Adipose tissue (tissue), 3 donors: ENCODE data around the gene RPUSD1. TPM values are rescaled to one million over a fixed set of nuclear protein-coding genes. Genes with fewer than 3 reads are reported as not detected.
"Not testable (repeated sequence)": the region's sequence is repeated elsewhere in the genome, so short reads cannot be mapped to it uniquely, and the experiment has no call there.

ENCODE experiments used
- H3K27ac ChIP-seq: one replicate; pipeline ENCODE4 v1.5.1; 2013; ENCODE audit warnings: low read depth, low read length
- WGBS, 3 donors: extraction: QIAGEN DNeasy Blood & Tissue Kit; methylation state at CpG; one replicate each; pipeline ENCODE4 v1.1.7; 2013; 5-methylcytosine and 5-hydroxymethylcytosine counted together
- polyA plus RNA-seq, 3 donors: library from polyadenylated mRNA; stranded (reverse); fragments of 200-250 nt; gene quantifications; one replicate each; pipeline ENCODE4 v1.2.3, GENCODE V29; 2013
- donor health status: healthy with polysubstance abuse.
- donor health status: Bipolar disorder and iron deficiency.
- donor health status: healthy.

RPUSD1 gene, protein sequence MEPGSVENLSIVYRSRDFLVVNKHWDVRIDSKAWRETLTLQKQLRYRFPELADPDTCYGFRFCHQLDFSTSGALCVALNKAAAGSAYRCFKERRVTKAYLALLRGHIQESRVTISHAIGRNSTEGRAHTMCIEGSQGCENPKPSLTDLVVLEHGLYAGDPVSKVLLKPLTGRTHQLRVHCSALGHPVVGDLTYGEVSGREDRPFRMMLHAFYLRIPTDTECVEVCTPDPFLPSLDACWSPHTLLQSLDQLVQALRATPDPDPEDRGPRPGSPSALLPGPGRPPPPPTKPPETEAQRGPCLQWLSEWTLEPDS
- polyA plus RNA-seq: 10 to 100 TPM; 10.5 to 16.7 (median 10.8) TPM

DNA sequence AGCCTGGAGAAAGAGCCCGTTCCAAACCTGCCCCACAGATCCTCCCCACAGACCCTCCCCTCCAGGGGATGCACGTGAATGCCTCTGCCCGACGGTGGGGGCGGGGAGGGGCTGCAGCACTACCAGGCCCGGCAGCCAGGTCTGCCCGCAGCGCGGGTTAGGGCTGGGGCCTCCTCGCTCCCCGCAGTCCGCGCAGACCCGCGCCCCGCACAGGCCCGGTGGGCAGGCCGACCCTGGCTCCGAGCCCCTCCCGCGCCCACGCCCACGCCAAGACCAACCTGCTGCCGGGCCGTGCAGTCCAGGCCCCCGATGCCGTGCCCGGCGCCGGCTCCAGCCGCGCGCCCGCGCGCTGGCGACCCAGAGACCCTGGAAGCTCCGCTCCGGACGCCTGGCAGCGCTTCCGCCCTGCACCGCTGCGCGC, at the start of gene RPUSD1:
TSS of gene RPUSD1 (minus strand) at position 404 of the 421 bp plus-strand sequence. CDS start 644 bp downstream, outside the sequence.
- WGBS, 3 donors: 0% methylated on average over 23 to 42 of the region's 45 CpGs
- H3K27ac ChIP-seq: no peak within 1 kb of the TSS

DNA sequence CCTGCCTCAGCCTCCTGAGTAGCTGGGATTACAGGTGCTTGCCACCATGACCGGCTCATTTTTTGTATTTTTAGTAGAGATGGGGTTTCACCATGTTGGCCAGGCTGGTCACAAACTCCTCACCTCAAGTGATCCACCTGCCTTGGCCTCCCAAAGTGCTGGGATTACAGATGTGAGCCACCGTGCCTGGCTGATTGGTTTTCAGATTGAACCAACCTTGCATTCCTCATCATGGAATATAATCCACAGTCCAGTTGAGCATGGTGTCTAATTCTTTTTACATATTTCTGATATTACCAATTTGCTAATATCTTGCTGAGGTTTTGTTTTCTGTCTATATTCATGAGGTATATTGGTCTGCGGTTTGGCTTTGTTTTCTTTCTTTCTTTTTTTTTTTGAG, 48.6 kb upstream of the RPUSD1 start:
- WGBS, 3 donors: 91 to 92% (median 92%) methylated on average over 3 of the region's 3 CpGs

DNA sequence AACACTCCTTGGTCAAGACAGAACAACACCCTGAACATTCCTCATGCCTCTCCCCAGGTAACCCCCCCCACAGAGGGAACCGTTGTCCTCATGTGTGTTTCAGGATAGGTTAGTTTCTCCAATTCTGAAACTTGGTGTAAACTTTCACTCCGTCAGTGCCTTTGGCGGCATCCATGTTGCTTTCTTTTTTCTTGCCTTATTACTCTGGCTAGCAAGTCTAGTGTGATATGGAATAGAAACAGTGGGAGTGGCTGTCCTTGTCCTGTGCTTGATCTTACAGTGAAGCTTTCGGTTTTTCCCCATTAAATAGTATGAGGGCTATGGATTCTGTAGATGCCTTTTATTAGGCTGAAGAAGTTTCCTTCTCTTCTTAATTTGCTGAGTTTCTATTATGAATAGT, 48.0 kb upstream of the RPUSD1 start:
- no peak overlapping the region for H3K27ac ChIP-seq
- WGBS, 3 donors: 84 to 93% (median 89%) methylated on average over 4 of the region's 4 CpGs

More for the DNA sequence above, 48.6 kb upstream of the RPUSD1 start:
- H3K27ac ChIP-seq: not testable (repeated sequence)

DNA sequence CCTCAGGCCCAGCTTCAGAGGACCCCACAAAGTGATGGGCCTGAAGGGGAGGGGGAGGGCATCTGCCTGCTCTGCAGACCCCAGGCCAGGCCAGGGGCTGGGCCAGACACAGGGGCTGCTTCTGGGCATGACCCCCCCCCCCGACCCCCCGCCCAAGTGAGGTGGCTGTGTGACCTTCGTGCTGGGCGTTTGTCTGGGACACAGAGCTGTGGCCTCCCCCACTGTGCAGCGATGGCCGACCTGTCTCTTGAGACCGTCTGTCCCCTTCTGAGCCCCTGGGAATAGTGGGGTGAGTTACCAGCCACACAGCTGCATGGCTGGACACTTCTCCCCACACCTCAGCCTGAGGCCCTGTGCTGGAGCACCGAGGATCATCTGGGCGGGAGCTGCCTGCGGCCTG, 47.2 kb upstream of the RPUSD1 start:
- 88 to 91% (median 90%) methylated on average over 8 to 10 of the region's 10 CpGs for WGBS, 3 donors
- no peak overlapping the region for H3K27ac ChIP-seq

DNA sequence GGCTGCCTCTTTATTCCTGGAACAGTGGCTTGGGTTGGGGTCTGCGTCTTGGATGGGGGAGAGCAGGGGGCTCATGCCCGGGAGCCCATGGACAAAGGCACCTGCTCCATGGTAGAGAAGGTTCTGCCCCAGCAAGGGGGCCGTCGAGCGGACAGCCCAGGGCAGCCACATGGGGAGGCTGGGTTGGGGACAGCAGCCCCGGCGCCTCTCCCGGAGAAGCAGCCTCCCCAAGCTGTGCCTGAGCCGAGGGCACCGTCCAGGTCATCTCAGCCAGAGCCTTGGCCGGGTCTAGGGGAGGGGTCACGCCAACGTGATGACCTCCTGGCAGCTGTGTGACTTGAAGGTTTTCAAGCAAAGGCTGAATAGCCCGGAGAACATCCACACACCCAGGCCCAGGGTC, 45.2 kb upstream of the RPUSD1 start:
- WGBS, 3 donors: 82 to 87% (median 85%) methylated on average over 14 of the region's 14 CpGs
- no peak overlapping the region for H3K27ac ChIP-seq

DNA sequence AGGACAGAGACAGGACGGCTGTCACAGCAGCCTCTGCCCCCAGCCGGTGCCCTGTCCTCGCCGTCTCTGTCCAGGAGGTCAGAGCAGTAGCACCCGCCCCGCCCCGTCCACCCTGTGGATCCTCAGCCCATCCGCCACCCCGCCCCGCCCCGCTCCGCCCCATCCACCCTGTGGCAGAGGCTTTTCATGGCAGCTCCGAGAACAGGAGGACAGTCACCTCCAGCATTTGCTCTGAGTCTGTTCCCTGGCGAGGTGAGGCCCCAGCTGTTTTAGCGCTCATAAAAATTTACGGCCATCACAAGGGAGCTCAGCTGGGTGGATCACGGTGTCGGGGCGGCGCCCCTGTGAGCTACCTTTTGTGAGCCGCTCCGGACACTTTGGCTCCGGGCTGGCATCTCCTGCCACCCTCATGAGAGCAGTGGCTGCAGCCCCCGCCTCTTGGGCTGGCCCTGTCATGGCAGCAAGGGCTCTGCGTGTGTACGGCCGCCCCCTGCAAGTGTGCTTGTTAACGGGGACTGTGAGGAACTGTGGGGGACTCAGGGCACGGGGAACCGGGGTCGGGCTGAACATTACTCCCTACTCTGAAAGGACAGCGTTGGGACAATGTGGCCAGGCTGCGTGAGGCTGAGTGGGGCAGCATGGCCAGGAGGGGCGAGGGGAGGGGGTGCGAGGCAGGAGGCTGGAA, 44.6 kb upstream of the RPUSD1 start:
- 62 to 84% (median 83%) methylated on average over 35 of the region's 35 CpGs for WGBS, 3 donors
- H3K27ac ChIP-seq: no peak overlapping the region

DNA sequence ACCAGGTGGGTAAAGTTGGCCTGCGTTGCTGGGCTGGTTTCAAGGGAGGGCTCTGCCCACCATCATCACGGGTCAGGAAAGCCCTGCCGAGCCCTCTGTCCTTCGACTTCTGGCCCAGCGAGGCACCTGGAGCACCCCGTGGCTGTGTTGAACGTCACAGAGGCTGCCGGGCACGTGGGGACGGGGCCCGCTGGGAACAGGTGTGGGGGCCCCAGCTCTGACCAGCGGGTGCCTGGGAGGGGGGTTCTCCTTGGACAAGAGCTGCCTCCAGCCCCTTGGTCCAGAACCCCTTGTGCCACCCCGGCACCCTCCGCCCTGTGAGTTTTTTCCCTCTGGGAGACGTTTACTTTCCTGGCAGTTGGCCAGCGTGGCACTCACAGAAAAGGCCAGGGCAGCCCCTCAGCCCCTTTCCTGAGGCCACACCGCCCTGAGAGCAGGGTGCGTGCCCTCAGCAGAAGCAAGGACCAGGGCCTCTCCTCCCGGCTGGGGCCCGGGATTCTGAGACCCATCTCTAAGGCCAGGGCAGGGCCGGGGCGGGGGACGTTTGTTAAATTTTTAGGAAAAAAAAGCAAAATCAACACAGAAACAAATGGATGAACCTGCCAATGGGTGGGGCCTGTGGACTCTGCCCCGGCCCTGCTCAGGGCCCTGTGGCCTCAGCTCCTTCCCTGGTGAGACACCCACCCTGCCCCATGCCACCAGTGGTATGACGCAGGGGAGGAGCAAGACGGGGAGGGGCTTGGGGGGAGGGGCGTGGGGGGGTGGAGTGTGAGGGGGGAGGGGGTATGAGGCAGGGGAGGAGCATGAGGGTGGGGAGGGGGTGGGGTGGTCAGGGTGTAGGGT, 43.6 kb upstream of the RPUSD1 start:
- WGBS, 3 donors: 54 to 69% (median 68%) methylated on average over 22 to 27 of the region's 27 CpGs
- H3K27ac ChIP-seq: no peak overlapping the region

DNA sequence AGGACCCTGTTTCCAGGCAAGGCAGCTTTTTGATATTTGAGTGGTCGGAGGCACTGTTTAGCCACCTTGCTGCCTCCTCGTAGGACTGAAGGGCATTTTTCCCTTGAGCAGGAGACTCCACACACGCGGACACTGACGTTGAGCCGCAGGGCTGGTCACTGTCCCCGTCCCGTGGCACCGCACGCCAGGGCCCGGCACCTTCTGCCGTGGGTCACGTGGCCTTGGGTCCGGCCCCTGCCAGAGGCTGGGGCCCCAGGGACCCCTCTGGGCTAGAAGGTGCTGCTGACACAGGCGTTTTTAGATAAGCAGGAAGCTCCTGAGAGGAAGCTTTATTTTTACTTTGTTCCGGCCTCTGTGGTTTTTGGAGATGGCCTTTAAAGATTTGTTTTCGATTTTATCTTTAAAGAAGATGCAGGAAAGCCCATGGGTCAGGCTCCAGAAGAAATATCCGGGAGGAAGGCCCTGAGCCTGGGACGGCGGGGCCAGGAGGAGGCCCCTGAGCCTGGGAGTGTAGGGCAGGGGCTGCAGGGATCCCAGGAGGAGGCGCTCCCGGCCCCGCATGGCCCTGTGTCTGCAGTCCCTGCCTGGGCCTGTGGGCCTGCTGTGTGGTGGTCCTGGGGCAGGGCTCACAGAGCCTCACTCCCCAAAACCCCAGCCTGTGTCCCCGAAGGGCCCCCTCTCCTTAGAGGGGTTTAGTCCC, 42.8 kb upstream of the RPUSD1 start:
- 39 to 63% (median 45%) methylated on average over 24 of the region's 24 CpGs for WGBS, 3 donors
- H3K27ac ChIP-seq: no peak overlapping the region

DNA sequence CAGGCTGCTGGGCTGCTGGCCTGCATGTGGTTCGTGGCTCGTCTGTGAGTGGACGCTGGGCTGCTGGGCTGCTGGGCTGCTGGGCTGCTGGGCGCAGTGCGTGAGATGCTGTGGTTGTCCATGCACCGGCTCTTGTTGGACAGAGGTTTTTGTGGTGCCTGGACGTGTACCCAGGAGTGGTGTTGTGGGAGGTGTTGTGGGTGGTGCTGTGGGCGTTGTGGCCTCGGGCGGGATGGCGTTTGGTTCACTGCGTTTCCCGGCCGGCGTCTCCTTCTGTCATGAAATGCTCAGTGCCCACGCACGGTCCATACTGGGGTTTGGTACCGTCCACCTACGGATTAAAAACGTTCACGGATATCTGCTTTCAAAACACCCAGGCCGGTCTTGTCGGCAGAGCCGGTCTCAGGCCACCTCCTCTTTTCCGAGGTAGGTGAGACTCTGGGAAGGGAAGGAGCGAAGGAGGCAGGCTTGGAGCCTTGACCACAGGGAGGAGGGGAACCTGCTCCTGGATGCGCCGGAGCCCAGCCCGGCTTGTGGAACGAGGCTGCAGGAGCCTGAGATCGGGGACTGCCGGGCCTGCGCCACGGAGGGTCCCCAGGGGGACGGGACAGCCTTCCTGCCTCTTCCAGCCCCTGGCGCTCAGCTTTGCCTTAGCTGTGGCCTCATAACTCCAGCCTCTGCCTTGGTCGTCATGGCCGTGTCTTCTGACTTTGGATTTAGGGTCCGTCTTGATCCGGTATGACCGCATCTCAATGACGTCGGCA, 42.1 kb upstream of the RPUSD1 start:
- 79 to 84% (median 83%) methylated on average over 43 of the region's 43 CpGs for WGBS, 3 donors
- H3K27ac ChIP-seq: no peak overlapping the region

DNA sequence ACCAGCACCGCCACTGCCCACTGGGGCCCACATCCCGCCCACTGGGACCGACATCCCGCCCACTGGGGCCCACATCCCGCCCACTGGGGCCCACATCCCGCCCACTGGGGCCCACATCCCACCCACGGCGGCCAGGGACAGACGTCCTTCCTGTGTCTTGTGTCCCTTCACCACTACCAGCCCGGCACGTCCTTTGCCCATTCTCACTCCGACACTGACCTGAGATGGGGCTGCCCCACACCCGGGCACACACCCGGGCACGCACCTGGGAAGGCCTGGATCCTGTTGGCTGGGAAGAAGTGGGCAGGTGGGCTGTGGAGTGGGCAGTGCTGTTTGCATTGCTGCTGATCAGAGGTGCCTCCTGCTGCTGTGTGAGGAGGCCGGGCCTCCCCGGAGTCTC, 40.7 kb upstream of the RPUSD1 start:
- H3K27ac ChIP-seq: no peak overlapping the region
- 82 to 87% (median 82%) methylated on average over 13 to 17 of the region's 17 CpGs for WGBS, 3 donors

DNA sequence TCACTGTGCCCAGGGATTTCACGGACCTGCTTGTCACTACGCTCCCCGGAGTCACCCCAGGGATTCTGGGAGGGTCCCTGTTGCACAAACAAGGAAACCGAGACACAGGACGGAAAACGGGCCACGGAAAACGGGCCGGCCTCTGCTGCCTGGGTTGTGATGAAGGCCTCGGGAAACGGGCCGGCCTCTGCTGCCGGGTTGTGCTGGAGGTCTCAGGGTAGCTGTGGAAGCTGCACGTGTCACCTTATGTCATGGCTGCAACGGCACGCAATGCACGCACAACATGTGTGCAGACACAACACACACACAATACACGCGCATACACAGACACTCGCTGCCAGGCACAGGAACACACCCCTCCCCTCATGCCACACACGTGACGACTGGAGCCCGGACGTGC, 39.3 kb upstream of the RPUSD1 start:
- WGBS, 3 donors: 82 to 95% (median 92%) methylated on average over 24 of the region's 24 CpGs
- H3K27ac ChIP-seq: no peak overlapping the region

DNA sequence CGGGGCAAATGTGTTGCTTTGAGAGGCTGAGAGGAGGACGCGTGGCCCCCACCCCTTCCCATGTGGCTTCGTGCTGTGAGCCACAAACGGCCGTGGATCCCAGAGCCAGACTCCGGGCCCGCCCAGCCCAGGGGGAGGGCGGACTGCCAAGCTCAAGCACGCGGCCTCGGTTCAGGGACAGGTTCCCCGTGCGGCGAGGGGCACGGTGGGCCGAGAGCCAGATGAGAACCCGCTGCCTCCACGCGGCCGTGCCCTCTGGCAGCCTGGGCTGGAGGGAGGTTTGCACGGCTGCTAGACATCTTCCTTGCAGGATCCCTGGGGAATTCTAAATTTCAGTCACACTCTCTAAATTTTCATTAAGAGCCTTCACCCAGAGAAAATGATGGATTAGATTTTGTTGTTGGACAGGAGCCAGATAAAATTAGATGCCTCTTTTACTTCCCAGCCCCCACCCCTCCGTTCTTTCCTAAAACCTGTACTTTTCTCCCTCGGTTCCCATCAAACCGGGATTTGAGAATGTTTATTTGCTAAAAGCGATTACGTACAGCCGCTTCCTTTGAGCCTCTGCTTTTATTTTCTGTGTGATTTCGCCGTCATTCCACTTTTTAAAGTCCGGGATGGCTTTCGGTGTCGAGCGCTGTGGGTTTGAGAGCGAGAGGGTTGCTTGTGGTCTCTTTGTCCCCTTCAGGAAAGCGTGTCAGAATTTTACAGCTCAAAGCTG, 37.3 kb upstream of the RPUSD1 start:
- H3K27ac ChIP-seq: no peak overlapping the region
- WGBS, 3 donors: 33 to 40% (median 33%) methylated on average over 35 to 36 of the region's 36 CpGs

DNA sequence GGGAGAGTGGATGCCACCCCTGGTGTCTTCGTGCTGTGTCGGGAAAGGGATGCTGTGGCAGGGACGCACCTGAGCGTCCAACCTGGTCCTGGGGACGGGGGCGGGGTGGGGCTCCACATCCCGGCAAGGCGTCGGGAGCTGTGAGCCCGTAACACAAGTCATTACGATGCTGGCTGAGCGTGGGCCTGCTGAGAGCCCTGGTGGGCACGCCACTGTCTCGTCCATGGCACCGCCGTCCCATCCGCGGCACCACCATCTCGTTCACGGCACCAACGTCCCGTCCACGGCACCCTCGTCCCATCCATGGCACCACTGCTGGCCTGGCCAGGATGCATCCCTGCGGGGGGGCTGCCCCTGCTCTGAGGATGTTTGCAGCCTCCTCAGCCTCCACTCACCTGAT, 36.4 kb upstream of the RPUSD1 start:
- WGBS, 3 donors: 83 to 94% (median 90%) methylated on average over 21 to 25 of the region's 25 CpGs
- no peak overlapping the region for H3K27ac ChIP-seq

DNA sequence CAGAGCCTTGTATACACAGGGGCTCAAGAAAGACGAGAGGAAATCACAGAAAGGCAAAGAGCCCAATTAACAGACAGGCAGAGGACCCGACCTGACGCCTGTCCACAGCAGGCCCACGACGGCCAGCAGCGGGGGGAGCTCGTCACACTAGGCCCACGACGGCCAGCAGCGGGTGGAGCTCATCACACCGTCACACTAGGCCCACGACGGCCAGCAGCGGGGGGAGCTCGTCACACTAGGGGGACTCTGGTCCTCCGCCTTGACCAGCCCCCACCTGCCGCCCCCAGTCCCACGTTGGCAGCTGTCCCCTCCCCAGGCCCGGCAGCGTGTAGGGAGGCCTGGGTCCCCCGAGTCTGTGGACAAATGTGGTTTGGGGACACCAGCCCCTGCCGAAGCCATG, 36.0 kb upstream of the RPUSD1 start:
- H3K27ac ChIP-seq: no peak overlapping the region
- WGBS, 3 donors: 81 to 89% (median 87%) methylated on average over 22 of the region's 22 CpGs

DNA sequence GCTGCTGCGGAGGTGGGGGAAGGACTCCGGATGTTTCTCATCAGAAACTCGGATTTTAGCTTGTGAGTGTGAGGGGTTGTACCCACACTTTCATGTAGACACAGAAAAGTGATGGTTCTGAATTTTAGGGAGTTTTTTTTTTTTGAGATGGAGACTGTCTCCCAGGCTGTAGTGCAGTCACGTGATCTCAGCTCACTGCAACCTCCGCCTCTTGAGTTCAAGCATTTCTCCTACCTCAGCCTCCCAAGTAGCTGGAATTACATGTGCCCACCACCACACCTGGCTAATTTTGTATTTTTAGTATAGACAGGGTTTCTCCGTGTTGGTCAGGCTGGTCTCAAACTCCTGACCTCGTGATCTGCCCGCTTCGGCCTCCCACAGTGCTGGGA, 34.7 kb upstream of the RPUSD1 start:
- 86 to 92% (median 90%) methylated on average over 9 of the region's 9 CpGs for WGBS, 3 donors
- H3K27ac ChIP-seq: no peak overlapping the region

DNA sequence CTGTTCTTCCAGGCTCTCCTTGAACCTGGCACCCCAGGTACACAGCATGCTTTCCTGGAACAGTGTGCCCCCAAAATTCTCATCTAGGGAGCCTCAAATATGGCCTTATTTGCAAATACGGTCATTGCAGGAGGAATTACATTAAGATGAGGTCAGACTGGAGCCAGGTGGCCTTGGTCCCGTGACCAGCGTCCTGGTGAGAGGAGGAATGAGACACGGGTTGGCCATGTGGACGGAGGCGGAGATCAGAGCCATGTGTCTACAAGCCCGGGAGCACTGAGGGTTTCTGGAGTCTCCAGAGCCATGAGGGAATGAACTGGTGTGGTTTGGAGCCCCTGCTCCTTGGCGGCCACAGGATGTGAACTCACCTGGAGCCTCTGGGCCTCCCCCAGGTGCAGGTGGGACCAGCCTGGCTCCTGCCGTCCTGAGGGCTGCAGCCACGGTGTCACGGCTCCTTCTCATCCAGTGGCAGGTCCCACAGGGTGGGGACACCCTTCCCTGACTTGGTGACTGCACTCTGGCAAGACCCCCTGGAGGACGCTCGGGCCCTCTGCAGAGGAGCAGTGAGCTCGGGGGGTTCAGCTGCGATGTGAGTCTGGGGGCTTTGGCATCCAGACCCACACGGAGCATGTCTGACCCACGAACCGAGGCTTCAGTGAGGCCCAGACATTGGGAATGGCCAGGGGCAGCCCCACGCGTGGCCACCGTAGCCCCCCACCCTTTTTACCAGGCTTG, 34.2 kb upstream of the RPUSD1 start:
- 73 to 89% (median 86%) methylated on average over 21 of the region's 21 CpGs for WGBS, 3 donors
- no peak overlapping the region for H3K27ac ChIP-seq

DNA sequence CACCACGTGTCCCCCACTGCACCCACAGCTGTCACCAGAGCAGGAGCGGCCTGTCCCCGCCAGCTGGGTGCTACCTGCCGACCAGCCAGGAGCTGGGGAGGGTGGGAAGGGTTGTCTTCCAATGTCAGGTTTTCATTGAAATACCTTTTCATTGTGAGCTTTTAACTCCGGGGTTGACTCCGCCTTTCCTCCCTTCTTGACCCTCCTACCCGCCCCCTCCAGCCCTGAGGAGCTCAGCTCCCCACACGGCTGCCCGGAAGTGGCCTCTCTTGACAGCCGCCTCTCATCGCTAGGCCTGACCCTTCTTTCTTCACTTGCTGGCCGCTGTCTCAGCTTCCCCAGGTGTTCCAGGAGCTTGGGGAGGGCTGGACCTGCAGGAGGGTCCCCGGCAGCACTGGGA, 33.6 kb upstream of the RPUSD1 start:
- no peak overlapping the region for H3K27ac ChIP-seq
- WGBS, 3 donors: 59 to 72% (median 66%) methylated on average over 13 of the region's 13 CpGs
